ENCODE results near the gene ZC3H4. TPM values are rescaled to one million over a fixed set of nuclear protein-coding genes. Genes with fewer than 3 reads are reported as not detected.
A peak's percentile ranks its signal among the peaks of the same experiment; 100 is the strongest.

ZC3H4 gene
- total RNA-seq, 1 donor from 2014 or later, result 50.3 TPM

DNA sequence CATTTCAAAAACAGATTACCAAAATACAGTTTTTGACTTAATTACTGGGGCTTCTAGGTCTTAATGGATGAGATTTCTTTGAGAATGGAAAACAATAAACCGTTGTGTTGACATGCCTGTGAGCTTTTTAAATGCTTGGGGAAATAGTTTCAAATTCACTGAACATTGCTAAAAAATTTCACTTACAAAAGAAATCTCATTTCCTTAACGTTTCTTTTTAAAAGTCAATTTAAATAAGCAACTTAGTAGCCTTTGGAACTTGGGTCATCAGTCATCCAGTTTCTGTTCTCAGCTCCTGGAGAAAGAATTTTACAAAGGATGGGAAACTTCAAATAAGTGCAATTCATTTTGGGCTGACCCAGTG is 4.4 kb downstream of the ZC3H4 start:
- Mint-ChIP-seq H3K4me1 (ENCODE audit: low read depth, unreplicated experiment) (peaks cover 47% of the 10 kb centered on the region), H3K4me3 (ENCODE audit: unreplicated experiment) (peak overlapping the region; percentile 96)

DNA sequence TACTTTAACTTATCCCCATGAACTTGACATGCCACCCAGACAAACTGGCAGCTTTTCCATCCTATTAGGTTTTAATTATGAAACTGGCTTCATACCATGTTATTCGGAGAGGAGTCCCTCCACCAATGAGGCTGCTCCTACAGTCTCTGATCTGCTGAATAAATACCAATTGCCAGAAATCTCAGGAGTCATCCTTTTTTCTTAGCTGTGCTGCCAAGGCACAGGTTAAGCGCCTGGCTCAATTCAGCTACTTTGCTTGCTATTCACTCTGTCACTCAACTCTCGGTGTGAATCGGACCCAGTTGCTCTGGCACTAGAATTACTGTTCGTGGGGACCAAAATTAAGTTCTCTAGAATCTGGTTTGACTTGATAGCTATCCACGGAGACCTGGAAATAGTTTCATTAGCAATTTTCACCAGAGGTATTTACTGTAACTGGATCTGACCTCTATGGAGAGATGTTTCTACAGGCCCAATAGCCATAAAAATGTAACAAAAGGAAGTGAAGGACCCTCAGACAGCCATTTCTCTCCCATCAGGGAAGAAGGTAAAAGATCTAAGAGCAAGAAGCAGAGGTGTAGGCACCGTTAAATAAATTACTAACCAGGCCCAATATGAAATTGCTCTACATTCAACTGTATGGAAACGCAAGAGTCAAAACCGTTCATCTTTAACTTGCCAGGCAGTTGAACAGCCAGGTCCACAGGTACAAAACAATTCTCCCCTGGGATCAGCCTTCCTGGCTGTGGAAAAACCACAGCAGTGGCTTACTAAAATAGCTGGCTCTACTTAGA is 5.4 kb downstream of the ZC3H4 start:
- Mint-ChIP-seq H3K4me1 (ENCODE audit: low read depth, unreplicated experiment) (peaks cover 40% of the 10 kb centered on the region), H3K27ac (ENCODE audit: unreplicated experiment) (peak overlapping the region; percentile 22), H3K9me3 (ENCODE audit: unreplicated experiment) (peaks cover 21% of the 10 kb centered on the region), H3K36me3 (ENCODE audit: unreplicated experiment) (peaks cover 10% of the 10 kb centered on the region), H3K4me3 (ENCODE audit: unreplicated experiment) (peak overlapping the region; percentile 96), H3K27me3 (ENCODE audit: unreplicated experiment) (peaks cover 19% of the 10 kb centered on the region)
- TF ChIP-seq, protein P1, sequence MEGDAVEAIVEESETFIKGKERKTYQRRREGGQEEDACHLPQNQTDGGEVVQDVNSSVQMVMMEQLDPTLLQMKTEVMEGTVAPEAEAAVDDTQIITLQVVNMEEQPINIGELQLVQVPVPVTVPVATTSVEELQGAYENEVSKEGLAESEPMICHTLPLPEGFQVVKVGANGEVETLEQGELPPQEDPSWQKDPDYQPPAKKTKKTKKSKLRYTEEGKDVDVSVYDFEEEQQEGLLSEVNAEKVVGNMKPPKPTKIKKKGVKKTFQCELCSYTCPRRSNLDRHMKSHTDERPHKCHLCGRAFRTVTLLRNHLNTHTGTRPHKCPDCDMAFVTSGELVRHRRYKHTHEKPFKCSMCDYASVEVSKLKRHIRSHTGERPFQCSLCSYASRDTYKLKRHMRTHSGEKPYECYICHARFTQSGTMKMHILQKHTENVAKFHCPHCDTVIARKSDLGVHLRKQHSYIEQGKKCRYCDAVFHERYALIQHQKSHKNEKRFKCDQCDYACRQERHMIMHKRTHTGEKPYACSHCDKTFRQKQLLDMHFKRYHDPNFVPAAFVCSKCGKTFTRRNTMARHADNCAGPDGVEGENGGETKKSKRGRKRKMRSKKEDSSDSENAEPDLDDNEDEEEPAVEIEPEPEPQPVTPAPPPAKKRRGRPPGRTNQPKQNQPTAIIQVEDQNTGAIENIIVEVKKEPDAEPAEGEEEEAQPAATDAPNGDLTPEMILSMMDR (IDR thresholded peaks at IDR 0.05; ENCODE audit: partially characterized antibody, unreplicated experiment), result no peak
- DNase-seq, result no peak

More for the DNA sequence above, 4.4 kb downstream of the ZC3H4 start:
- Mint-ChIP-seq H3K27ac (ENCODE audit: unreplicated experiment) (peak overlapping the region; percentile 99), H3K36me3 (ENCODE audit: unreplicated experiment) (peaks cover 10% of the 10 kb centered on the region), H3K27me3 (ENCODE audit: unreplicated experiment) (peaks cover 25% of the 10 kb centered on the region), H3K9me3 (ENCODE audit: unreplicated experiment) (peaks cover 31% of the 10 kb centered on the region)
- no peak for DNase-seq
- TF ChIP-seq, protein P1 (IDR thresholded peaks at IDR 0.05; ENCODE audit: partially characterized antibody, unreplicated experiment), result no peak

DNA sequence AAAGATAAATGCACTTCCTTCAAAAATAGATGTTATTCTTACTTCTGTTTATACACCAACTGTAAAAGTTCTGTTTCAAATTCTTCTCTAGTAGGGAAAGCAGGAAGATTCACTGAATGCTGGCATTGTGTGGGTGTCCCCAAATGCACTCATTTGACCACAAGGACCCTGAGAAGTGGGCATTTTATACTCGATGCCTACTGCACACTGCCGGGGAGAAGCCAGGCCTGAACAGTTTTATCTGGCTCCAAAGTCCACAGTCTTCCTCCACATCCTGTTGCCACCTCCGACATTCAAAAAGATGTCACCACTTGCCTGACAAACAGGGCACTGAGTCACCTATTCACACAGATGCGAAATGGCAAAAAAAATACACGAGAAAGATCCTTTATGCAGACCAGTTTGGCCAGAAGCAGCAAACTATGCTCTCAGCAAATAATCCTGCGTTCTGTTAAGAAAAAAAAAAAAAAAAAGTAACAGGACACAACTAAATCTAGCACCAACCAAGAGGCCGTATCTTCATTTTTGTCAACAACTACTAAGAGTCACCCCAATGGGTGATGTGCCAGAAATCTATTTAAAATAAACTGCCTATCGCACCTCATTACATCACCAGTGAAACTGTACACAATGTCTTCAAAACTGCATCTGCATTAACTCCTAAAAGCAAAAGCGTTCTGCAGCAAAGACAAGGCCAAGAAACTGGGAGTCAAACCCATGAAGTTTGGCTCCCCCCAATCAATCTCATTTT is 6.2 kb downstream of the ZC3H4 start:
- peaks cover 18% of the 10 kb centered on the region for H3K9me3 Mint-ChIP-seq (ENCODE audit: unreplicated experiment)
- peaks cover 10% of the 10 kb centered on the region for H3K36me3 Mint-ChIP-seq (ENCODE audit: unreplicated experiment)
- DNase-seq, result no peak
- peaks cover 47% of the 10 kb centered on the region for H3K4me1 Mint-ChIP-seq (ENCODE audit: low read depth, unreplicated experiment)
- peaks cover 16% of the 10 kb centered on the region for H3K27me3 Mint-ChIP-seq (ENCODE audit: unreplicated experiment)
- peak overlapping the region; percentile 96 for H3K4me3 Mint-ChIP-seq (ENCODE audit: unreplicated experiment)
- TF ChIP-seq, protein P1 (IDR thresholded peaks at IDR 0.05; ENCODE audit: partially characterized antibody, unreplicated experiment), result no peak
- H3K27ac Mint-ChIP-seq (ENCODE audit: unreplicated experiment), result no peak overlapping the region

DNA sequence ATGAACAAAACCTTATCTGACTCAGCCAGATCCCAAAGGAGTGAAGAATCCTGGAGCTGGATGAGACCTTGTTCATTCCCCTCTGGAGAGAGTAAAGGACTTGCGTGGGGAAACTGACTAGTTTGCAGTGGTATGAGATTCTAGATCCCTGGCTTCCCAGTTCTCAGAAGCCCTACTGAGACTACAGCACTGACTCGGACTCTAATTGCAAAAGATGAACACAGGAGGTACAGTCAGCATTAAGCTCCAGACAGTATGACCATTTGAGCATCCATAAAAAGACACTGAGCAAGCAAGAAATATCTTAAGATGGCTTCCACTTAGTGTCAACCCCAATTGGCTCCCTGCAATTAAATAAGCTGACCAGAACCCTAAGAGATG is 6.8 kb downstream of the ZC3H4 start:
- Mint-ChIP-seq H3K27ac (ENCODE audit: unreplicated experiment) (peak overlapping the region; percentile 15), H3K9me3 (ENCODE audit: unreplicated experiment) (peaks cover 18% of the 10 kb centered on the region), H3K27me3 (ENCODE audit: unreplicated experiment) (peaks cover 16% of the 10 kb centered on the region), H3K4me3 (ENCODE audit: unreplicated experiment) (peak overlapping the region; percentile 34), H3K4me1 (ENCODE audit: low read depth, unreplicated experiment) (peaks cover 49% of the 10 kb centered on the region), H3K36me3 (ENCODE audit: unreplicated experiment) (peaks cover 10% of the 10 kb centered on the region)
- TF ChIP-seq, protein P1 (IDR thresholded peaks at IDR 0.05; ENCODE audit: partially characterized antibody, unreplicated experiment), result no peak
- DNase-seq, result no peak

DNA sequence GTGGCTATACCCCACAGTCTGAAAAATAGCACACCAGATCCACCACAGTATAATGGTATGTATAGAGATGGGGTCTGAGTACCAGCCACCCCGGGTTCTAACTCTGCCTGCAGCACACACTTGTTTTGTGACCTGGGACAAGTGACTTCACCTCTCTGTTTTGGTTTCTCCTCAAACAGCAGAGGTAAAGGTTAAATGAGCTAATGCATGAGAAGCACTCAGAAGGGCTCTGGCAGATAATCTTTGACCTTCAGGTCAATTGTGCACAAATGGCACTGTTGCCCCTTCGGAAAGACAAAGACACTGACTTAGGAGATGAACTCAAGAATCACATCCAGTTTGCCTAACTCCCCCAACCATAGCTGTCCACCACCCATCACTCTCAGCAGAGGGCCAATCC is 7.7 kb downstream of the ZC3H4 start:
- peaks cover 10% of the 10 kb centered on the region for H3K36me3 Mint-ChIP-seq (ENCODE audit: unreplicated experiment)
- peaks cover 13% of the 10 kb centered on the region for H3K9me3 Mint-ChIP-seq (ENCODE audit: unreplicated experiment)
- no peak overlapping the region for H3K27ac Mint-ChIP-seq (ENCODE audit: unreplicated experiment)
- TF ChIP-seq, protein P1 (IDR thresholded peaks at IDR 0.05; ENCODE audit: partially characterized antibody, unreplicated experiment), result no peak
- H3K4me1 Mint-ChIP-seq (ENCODE audit: low read depth, unreplicated experiment), result peaks cover 49% of the 10 kb centered on the region
- DNase-seq, result no peak
- H3K27me3 Mint-ChIP-seq (ENCODE audit: unreplicated experiment), result peaks cover 14% of the 10 kb centered on the region
- H3K4me3 Mint-ChIP-seq (ENCODE audit: unreplicated experiment), result no peak overlapping the region
